Stimulated activated CD8-positive, alpha-beta memory T cell treated with anti-CD3 and anti-CD28 coated beads, Interleukin-7, amount 100 ng/mL, for 1 hour (primary cell): Measurements from ENCODE around the gene GPC5.
"Not testable (repeated sequence)": the region's sequence is repeated elsewhere in the genome, so short reads cannot be mapped to it uniquely, and the experiment has no call there.

Experiments
- DNase-seq, 2 donors: peaks; one replicate each; pipeline ENCODE4 v3.0.0-alpha.2; 2020; ENCODE audit warnings: low read depth in 2 of 2

The GPC5 gene

DNA sequence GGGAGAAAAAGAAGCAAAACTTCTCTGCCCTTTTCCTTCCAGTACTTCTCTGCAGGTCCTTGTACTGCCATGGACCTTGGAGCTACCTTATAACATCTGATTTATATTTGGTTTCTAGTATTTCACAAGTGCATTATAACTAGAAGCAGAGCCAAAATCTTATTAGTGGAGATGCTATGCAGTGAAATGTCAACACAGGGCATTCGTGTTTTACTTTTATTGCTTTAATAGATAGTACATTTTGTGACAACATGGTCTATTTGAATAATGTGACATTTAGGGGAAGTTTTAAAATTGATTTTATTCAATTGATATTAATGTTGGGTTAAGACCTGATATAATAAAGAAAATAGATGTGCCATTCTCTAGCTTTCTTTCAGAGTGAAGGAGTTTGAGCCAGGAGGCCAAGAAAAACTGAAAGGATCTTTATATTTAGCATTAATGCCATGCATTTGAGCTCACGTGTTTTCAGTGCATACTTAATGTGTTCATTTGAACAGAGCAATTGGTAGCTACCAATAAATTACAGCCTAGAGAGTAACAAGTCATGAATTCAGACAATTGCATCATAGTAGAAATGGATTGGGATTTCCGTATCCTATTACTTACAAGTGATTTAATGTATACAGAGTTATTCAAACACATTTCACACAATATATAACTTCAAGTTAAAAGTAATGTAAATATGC lies 863.8 kb downstream of the GPC5 start:
- no peak for DNase-seq

DNA sequence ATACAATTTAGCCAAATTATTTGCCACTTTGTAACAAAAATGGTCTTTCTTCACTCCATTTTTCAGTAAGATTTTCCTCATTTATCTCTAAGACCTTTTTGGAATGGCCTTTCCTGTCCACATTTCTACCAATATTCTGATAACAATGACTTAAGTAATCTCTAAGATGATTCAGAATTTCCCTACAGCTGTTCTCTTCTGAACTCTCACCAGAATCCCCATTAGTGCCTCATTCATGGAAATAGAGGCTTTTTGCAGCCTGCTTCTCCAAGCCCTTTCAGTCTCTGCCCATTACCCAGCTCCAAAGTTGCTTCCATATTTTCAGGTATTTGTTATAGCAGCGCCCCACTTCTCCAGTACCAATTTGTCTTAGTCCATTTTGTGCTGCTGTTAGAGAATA lies 867.0 kb downstream of the GPC5 start:
- DNase-seq: no peak

DNA sequence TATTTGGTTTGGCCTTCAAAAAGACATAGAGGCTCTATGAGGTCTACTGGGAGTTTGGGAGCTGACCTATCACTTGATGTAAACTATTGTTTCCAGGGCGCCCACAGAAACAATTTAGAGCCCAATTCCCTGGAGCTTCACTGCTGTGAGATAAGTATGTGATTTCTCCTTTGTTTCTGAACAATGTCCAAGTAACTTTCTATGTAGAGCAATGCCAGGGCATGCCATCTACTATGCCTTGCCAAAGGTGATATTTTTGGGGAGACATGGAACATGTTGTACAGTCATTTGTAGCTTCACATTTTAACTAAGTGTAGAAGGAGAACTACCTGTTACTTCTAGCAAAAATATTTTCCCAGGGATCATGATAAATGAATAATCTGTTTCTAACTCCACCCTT lies 872.6 kb downstream of the GPC5 start:
- no peak for DNase-seq

DNA sequence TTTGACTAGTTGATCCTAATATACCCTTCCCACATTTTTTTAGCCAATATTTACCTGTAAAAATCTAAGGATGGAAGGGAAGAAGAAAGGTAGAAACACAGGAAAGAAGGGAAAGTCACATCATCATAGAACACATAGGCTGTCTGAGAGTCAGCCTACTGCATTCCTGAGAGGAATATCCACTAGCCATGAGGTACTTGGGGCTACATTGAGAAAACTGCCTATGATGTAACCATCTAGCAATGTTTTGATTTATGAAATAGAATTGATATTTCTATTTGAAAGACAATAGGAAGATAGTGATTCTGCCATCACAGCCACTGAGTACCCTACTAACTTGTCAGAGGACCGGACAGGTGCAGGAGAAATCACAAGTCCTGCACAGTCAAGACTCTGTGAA lies 873.8 kb downstream of the GPC5 start:
- DNase-seq: no peak

DNA sequence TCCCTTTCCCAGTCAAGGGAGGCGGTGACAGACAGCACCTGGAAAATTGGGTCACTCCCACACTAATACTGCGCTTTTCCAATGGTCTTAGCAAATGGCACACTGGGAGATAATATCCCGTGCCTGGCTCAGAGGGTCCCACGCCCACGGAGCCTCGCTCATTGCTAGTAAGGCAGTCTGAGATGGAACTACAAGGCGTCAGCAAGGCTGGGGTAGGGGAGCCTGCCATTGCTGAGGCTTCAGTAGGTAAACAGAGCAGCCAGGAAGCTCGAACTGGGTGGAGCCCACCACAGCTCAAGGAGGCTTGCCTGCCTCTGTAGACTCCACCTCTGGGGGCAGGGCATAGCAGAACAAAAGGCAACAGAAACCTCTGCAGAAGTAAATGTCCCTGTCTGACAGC lies 882.6 kb downstream of the GPC5 start:
- DNase-seq: not testable (repeated sequence)

DNA sequence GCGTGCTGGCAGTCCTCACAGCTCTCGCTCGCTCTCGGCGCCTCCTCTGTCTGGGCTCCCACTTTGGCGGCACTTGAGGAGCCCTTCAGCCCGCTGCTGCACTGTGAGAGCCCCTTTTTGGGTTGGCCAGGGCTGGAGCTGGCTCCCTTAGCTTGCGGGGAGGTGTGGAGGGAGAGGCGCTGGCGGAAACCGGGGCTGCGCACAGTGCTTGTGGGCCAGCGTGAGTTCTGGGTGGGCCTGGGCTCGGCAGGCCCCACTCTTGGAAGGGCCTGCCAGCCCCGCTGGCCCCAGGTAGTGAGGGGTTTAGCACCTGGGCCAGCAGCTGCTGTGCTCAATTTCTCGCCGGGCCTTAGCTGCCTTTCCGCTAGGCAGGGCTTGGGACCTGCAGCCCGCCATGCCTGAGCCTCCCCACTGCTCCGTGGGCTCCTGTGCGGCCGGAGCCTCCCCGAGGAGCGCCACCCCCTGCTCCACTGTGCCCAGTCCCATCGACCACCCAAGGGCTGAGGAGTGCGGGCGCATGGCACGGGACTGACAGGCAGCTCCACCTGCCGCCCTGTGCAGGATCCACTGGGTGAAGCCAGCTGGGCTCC lies 892.4 kb downstream of the GPC5 start:
- DNase-seq: not testable (repeated sequence)

DNA sequence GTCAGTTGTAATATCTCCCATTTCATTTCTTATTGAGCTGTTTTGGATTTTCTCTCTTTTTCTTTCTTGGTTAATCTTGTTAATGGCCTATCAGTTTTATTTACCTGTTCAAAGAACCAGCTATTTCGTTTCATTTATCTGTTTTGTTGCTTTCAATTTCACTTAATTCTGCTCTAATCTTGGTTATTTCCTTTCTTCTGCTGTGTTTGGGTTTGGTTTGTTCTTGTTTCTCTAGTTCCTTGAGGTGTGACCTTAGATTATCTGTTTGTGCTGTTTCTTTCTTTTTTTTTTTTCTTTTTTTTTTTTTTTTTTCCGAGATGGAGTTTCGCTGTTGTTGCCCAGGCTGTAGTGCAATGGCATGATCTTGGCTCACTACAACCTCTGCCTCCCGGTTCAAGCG lies 896.1 kb downstream of the GPC5 start:
- not testable (repeated sequence) for DNase-seq

DNA sequence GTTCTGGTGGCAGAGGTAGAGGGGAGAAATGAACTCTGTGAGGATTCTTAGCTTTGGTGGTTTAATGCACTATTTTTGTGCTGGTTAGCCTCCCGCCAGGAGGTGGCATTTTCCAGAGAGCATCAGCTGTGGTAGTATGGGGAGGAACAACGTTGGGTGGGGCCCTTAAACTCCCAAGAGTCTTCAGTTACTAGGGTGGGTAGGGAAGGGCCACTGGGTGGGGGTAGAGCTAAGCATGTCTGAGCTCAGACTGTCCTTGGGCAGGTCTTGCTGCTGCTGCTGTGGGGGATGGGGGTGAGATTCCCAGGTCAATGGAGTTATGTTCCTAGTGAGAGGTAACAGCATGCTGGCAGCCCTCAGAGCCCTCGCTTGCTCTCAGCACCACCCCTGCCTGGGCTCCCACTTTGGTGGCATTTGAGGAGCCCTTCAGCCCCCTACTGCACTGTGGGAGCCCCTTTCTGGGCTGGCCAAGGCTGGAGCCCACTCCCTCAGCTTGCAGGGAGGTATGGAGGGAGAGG lies 897.8 kb downstream of the GPC5 start:
- DNase-seq: not testable (repeated sequence)

DNA sequence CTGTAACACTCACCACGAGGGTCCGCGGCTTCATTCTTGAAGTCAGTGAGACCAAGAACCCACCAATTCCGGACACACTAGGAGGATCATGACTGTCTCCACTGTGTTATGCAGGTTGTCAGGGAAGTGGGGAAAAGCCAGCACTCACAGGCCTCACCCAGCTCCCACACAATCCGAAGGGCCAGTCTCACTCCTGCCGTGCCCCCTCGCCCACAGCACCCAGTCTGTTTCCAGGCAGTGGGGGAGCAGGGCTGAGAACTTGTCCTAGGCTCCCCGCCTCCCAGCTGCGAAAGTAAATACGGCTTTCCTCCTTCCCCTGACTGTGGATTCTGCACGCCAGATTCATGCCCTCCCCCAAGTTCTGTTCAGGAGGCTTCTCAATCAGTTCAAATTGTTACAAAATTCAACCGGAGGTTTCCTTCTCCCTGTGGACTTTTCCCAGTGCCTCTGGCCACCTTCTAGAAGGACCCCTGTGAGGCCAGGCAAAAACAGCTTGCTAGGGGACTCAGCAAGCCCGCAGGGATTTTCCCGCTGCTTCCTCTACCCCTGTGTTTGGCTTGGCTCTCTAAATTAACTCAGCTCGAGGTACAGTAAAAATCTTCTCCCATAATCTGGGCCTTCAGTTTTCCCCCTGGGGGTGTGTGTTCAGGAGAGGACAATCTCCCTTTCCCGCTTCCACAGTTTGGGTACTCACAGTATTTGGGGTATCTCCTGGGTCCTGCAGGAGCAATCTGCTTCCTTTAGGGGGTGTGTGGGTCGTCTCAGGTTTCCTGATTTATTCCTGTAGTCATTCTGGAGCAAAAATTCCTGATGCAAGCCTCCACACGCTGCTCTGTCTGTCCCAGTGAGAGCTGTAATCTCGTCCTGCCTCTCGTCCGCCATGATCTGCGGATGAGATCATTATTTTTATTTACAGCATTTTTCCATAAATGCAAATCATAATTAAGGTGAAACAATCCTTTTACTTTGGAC lies 899.8 kb downstream of the GPC5 start:
- no peak for DNase-seq

DNA sequence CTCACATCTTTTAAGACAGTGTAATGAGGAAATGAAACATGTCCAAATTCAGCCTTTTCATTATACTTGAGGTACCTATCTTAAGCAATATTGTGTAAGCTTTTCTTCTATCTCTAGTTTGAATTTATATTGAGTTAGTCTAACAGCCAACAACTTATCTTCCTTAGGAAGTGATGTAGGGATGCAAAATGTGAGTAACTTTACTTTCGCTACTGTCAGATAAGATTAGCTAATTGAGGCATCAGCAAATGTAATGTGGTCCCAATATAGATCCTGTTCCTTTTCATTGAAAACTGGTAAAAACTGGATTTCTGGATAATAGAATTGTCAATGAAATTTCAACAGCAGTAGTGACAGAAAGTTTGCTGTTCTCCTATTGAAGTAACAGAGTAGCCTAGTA lies 902.2 kb downstream of the GPC5 start:
- no peak for DNase-seq

DNA sequence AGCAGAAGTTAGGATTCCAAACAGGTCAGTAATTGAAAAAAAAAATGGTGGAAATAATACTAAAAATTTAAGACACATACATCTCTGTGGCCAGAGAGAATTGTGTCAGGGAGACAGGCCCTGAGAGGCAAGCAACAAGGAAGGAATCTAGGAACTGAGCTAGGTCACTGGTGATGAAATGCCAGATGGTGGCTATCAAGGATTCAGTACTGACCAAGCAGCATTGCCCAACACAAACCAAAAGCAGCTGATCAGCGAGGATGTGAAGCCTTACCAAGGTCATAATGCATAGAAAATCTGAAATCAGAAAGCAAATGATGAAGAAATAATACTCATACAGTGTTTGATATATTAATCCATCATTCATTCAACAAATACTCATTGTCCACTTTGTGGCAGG lies 905.0 kb downstream of the GPC5 start:
- no peak for DNase-seq

DNA sequence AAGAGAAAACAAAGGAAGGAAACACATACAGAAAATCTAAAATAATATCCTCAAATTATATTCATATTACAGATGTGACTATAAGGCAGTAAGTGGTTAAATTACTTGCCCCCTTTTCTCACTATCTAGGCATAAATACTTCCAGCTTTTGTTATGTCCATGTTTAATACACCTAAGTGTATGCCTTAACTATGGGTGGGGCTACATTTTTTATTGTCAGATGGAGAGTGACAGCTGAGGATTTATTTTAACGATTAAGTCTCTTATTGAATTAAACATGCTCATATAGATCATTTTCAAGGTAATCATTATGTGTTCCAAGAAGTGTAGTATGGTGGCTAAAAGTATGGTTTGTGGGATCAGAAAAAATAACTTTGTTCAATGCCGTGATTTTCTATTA lies 909.3 kb downstream of the GPC5 start:
- no peak for DNase-seq

DNA sequence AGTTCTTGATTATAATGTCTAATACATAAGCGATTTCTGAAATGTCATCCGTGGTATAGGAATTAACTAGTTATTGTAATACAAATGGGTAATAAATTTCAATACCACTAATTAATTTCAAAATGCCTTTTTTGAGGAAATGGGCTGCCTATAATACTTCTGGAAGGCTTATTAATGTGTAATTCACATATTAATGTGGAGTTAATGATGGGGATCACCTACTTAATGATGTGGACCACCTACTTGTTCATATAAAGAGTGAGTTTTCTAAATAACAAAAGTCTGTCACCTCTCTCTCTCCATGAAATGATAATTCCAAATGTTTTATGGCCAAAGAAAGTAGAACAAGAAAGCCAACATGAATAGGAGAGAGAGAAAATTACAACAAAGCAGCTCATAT lies 914.4 kb downstream of the GPC5 start:
- no peak for DNase-seq

DNA sequence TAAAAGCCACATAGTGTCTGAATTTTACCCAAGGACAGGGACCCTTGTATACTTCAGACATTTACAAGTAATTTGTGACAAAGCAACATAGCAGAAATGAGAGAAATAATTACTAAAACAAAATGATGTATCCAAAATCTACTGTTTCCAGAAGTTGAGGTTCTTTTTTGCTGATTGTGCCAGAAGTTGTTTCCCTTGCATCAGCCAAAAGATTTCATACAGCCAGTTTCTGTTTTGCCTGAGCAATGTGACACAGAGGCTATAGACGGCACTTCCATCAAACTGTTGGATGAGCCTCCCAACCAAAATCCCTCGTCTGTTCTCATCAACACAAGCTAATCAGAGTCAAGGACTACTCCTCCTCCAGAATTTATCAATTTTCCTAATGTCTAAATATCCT lies 915.0 kb downstream of the GPC5 start:
- DNase-seq: no peak

DNA sequence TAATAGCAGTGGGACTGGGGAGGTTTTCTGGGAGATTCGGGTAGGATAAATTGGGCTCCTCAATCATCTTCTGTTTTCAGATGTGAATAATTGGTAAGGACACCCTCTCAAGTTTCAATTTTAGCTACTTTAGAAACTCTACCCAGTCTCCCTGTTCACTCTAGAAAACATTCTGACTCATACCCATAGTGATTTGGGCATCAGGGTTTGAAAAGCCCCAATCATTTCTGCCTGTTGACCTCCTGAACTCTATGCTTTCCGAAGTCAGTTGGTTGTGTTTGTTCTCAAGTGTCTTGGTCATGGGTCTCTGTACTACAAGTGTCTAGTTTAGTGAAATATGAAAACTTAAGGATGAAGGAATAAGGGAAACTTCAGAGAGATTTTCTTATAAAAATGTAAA lies 916.8 kb downstream of the GPC5 start:
- no peak for DNase-seq

DNA sequence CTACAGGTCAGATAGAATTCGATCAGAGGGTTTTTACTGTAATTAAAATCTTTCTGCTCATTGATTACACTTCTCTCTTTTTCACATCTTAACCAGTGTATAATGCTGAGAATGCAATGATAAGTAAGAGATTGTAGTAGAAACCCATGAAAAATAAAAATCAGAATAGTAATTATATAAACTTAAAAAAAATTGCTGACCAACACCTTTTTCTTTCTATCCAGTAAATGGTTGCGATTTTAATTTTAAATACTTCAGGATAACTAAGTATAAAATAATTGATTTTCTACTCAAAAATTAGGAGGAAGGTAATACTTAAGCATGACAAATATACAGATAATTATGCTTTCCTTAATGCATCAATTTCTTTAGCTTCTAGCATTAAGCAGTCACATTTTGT lies 917.6 kb downstream of the GPC5 start:
- DNase-seq: no peak

DNA sequence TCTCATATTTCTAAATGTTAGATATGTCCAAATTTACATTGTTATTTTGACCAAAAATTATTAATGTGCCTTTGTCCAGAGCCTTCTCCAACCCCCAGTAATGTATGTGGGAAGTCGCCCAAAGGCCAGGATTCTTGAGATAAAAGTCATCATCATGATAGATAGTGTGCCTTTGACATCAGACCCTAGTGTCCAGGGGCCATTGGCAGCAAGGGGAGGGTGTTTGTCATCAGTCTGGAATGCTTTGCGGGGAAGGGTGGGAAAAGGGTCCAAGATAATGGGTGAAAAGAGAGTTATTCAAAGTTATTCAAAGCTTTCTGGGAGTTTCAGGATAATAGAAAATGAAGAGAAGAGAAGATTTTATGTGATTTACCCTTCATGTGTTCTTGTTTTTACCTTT lies 918.6 kb downstream of the GPC5 start:
- DNase-seq: no peak

DNA sequence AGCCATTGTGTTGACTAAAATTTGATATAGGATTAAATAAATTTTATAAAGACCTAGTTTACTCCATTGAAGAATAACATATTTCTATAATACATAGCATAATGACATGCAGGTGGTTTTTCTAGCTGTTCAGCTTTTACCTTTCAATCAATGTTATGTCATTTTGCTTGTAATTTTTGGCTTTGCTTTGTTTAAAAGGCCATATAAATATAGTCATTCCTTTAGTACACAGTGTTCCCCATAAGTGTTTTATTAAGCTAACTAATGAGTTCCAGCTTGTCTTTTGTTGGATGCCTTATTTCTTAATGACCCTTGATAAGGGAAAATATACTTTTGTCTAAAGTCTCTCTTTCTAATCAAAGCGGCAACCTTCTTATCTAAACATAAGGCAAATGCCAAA lies 921.9 kb downstream of the GPC5 start:
- DNase-seq: no peak

DNA sequence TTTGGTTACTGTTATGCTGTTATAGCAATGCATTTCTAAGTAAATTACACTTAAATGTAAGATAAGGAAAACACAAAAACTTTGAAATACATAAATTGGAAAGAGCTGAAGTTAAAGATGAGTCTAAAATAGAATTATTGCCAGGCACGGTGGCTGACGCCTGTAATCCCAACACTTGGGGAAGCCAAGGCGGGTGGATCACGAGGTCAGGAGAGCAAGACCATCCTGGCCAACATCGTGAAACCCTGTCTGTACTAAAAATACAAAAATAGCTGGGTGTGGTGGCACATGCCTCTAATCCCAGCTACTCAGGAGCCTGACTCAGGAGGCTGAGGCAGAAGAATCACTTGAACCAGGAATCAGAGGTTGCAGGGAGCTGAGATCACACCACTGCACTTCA lies 922.8 kb downstream of the GPC5 start:
- DNase-seq: no peak

DNA sequence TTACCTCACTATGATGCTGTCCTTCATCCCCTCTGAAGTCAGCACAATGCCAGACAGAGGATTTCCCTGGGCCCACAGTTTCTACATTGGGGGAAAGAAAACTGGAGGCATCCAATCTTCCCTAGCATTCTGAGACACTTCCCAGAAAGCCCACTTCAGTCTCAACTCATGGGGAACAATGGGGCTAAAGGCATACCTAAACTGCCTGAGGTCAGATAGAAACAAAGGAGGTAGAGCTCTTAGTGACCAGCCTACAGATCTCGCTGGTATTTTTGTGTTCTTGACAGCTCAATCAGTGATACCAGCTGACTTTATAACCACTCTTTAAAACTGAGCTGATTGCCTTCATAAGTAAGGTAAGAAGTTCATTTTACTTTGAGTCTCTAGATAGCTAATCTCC lies 947.2 kb downstream of the GPC5 start:
- no peak for DNase-seq

DNA sequence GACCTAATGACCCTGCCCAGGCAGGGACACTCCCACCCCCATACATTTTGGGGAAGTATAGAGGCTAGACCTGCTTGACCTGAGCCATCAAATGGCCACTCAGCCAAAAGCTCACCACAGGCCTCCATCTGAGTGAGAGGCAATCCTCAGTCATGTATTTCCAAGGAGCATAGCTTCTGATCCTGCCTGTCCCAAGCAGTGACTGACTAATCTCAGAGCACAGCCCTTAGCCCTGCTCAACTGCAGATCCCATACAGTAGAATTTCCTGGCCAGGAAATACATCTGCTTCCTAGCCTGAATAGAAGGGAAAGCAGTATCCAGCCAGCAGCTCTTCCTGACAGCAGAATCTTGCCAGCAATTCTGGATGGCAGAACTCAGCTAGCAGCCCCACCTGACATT lies 947.6 kb downstream of the GPC5 start:
- DNase-seq: no peak

DNA sequence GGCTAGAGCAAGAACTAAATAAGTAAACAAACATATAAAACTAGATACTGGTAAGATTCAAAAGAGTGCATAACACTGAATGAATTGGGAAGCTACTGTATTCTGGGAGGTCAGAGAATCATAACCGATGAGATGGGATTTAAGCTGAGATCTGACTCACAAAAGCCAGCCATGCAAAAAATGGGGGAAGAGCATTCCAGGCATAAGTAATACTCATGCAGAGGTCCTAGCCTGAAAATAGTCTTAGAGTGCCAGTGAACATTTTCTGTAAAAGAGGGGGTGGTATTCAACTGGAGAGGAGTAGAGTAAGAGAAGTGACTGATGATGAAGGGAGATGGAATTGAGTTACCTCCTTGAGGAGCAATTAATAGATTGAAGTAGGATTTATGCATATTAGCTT lies 956.2 kb downstream of the GPC5 start:
- DNase-seq: no peak

DNA sequence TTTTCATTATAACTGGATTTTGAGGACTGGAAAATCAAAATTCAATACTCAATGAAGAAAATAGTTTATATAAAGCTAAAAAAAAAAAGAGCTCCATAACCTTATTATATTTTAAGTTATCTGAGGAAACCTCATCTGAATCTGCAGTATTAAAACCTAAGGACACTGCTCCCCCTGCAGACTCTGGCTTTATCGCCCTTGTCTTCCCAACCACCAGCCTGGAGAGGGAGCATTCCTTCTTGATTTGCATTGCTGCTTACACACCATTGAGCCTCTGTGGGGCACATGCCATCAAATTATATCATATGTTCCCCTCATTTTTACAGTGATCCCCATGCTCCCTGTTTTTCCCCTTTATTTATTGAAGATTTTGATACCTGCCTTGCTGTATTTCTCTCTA lies 956.8 kb downstream of the GPC5 start:
- no peak for DNase-seq
